Activated T-cell treated with anti-CD3 and anti-CD28 coated beads, Interleukin-2, amount 50 U/mL, for 4 hours (primary cell): ENCODE measurements around the gene FKBP1B. TPM values are rescaled to one million over a fixed set of nuclear protein-coding genes. Genes with fewer than 3 reads are reported as not detected.
"Not testable (repeated sequence)": the region's sequence is repeated elsewhere in the genome, so short reads cannot be mapped to it uniquely, and the experiment has no call there.

ENCODE experiments used
- ATAC-seq, 2 donors: fragments of 200-7000 bp; cut with Tn5 transposase; one replicate each; pipeline ENCODE4 v1.10.0; 2021
- DNase-seq: peaks from one replicate; pipeline ENCODE4 v3.0.0-alpha.2; 2020
- H3K27me3 Mint-ChIP-seq: one replicate; pipeline ENCODE4 v1.8.0; 2021; ENCODE audit warnings: low read depth, mixed read lengths
- H3K36me3 Mint-ChIP-seq: one replicate; pipeline ENCODE4 v1.8.0; 2022; ENCODE audit warnings: mixed read lengths; ENCODE audit not compliant: insufficient read depth
- H3K4me1 Mint-ChIP-seq: one replicate; pipeline ENCODE4 v1.8.0; 2021; ENCODE audit warnings: low read depth, mixed read lengths
- H3K4me3 Mint-ChIP-seq: one replicate; pipeline ENCODE4 v1.8.0; 2021; ENCODE audit warnings: mild to moderate bottlenecking, moderate library complexity, mixed read lengths
- H3K9me3 Mint-ChIP-seq: one replicate; pipeline ENCODE4 v1.8.0; 2021; ENCODE audit warnings: mixed read lengths
- total RNA-seq, 3 donors: library from RNA; stranded (reverse); gene quantifications; one replicate each; pipeline ENCODE4 v1.2.1, GENCODE V29; 2021

FKBP1B gene
- total RNA-seq, 3 donors from 2014 or later: 0.40 to 0.65 (median 0.63) TPM

GRCh38 chr2:24087032-24087431 lies 37.5 kb downstream of the FKBP1B start:
- H3K9me3 Mint-ChIP-seq: no peaks in the 10 kb centered on the region
- H3K36me3 Mint-ChIP-seq: peaks cover 2% of the 10 kb centered on the region
- no peaks in the 10 kb centered on the region for H3K27me3 Mint-ChIP-seq
- H3K4me1 Mint-ChIP-seq: peaks cover 14% of the 10 kb centered on the region
- ATAC-seq: no peak
- no peak overlapping the region for H3K4me3 Mint-ChIP-seq
- DNase-seq: no peak

- peaks cover 3% of the 10 kb centered on the region for H3K36me3 Mint-ChIP-seq
- no peak overlapping the region for H3K4me3 Mint-ChIP-seq
- no peaks in the 10 kb centered on the region for H3K9me3 Mint-ChIP-seq
- H3K27me3 Mint-ChIP-seq: no peaks in the 10 kb centered on the region
- ATAC-seq (no peak), DNase-seq (no peak)
- H3K4me1 Mint-ChIP-seq: peaks cover 10% of the 10 kb centered on the region
Observed at GRCh38 chr2:24088821-24089359, 39.3 kb downstream of the FKBP1B start.

- H3K4me3 Mint-ChIP-seq, H3K4me1 Mint-ChIP-seq, H3K9me3 Mint-ChIP-seq, ATAC-seq, DNase-seq, H3K27me3 Mint-ChIP-seq: not testable (repeated sequence)
- H3K36me3 Mint-ChIP-seq: peaks cover 15% of the 10 kb centered on the region
Observed at GRCh38 chr2:24093270-24093669, 43.7 kb downstream of the FKBP1B start.

- not testable (repeated sequence) for ATAC-seq, H3K27me3 Mint-ChIP-seq, H3K4me1 Mint-ChIP-seq, H3K9me3 Mint-ChIP-seq, H3K4me3 Mint-ChIP-seq, DNase-seq
- peaks cover 18% of the 10 kb centered on the region for H3K36me3 Mint-ChIP-seq
Observed at GRCh38 chr2:24095171-24095677, 45.7 kb downstream of the FKBP1B start.

- ATAC-seq, H3K4me3 Mint-ChIP-seq, H3K4me1 Mint-ChIP-seq, H3K27me3 Mint-ChIP-seq, DNase-seq, H3K9me3 Mint-ChIP-seq: not testable (repeated sequence)
- H3K36me3 Mint-ChIP-seq: peaks cover 24% of the 10 kb centered on the region
Observed at GRCh38 chr2:24100732-24101131, 51.2 kb downstream of the FKBP1B start.

GRCh38 chr2:24101992-24102391 lies 52.5 kb downstream of the FKBP1B start:
- Mint-ChIP-seq H3K36me3 (peaks cover 17% of the 10 kb centered on the region), H3K4me1 (no peaks in the 10 kb centered on the region), H3K27me3 (no peaks in the 10 kb centered on the region), H3K4me3 (no peak overlapping the region), H3K9me3 (peaks cover 14% of the 10 kb centered on the region)
- DNase-seq (no peak), ATAC-seq (no peak)

GRCh38 chr2:24102677-24103076 lies 53.1 kb downstream of the FKBP1B start:
- Mint-ChIP-seq H3K9me3 (peaks cover 20% of the 10 kb centered on the region), H3K4me1 (no peaks in the 10 kb centered on the region), H3K4me3 (no peak overlapping the region), H3K36me3 (peaks cover 17% of the 10 kb centered on the region), H3K27me3 (no peaks in the 10 kb centered on the region)
- DNase-seq: no peak
- no peak for ATAC-seq

GRCh38 chr2:24104110-24104650 lies 54.6 kb downstream of the FKBP1B start:
- ATAC-seq: no peak
- no peaks in the 10 kb centered on the region for H3K4me1 Mint-ChIP-seq
- H3K27me3 Mint-ChIP-seq: no peaks in the 10 kb centered on the region
- peaks cover 31% of the 10 kb centered on the region for H3K9me3 Mint-ChIP-seq
- DNase-seq: no peak
- H3K36me3 Mint-ChIP-seq: peaks cover 11% of the 10 kb centered on the region
- H3K4me3 Mint-ChIP-seq: no peak overlapping the region

- H3K4me3 Mint-ChIP-seq: no peak overlapping the region
- no peak for ATAC-seq
- H3K9me3 Mint-ChIP-seq: peaks cover 38% of the 10 kb centered on the region
- peaks cover 9% of the 10 kb centered on the region for H3K36me3 Mint-ChIP-seq
- no peaks in the 10 kb centered on the region for H3K27me3 Mint-ChIP-seq
- DNase-seq: no peak
- H3K4me1 Mint-ChIP-seq: no peaks in the 10 kb centered on the region
Observed at GRCh38 chr2:24104906-24105305, 55.4 kb downstream of the FKBP1B start.

GRCh38 chr2:24105816-24106215 lies 56.3 kb downstream of the FKBP1B start:
- DNase-seq (no peak), ATAC-seq (no peak)
- Mint-ChIP-seq H3K4me3 (no peak overlapping the region), H3K36me3 (peaks cover 6% of the 10 kb centered on the region), H3K27me3 (no peaks in the 10 kb centered on the region), H3K4me1 (no peaks in the 10 kb centered on the region), H3K9me3 (peaks cover 39% of the 10 kb centered on the region)

- no peaks in the 10 kb centered on the region for H3K4me1 Mint-ChIP-seq
Observed at GRCh38 chr2:24106786-24107185, 57.2 kb downstream of the FKBP1B start.

GRCh38 chr2:24107336-24107735 lies 57.8 kb downstream of the FKBP1B start:
- ATAC-seq (no peak), DNase-seq (no peak)
- Mint-ChIP-seq H3K36me3 (peaks cover 6% of the 10 kb centered on the region), H3K27me3 (no peaks in the 10 kb centered on the region), H3K4me3 (no peak overlapping the region), H3K4me1 (no peaks in the 10 kb centered on the region), H3K9me3 (peaks cover 39% of the 10 kb centered on the region)

More at GRCh38 chr2:24106786-24107185, 57.2 kb downstream of the FKBP1B start:
- Mint-ChIP-seq H3K4me3 (no peak overlapping the region), H3K9me3 (peaks cover 39% of the 10 kb centered on the region), H3K36me3 (peaks cover 6% of the 10 kb centered on the region), H3K27me3 (no peaks in the 10 kb centered on the region)
- DNase-seq (no peak), ATAC-seq (no peak)

- ATAC-seq, H3K4me1 Mint-ChIP-seq, H3K27me3 Mint-ChIP-seq, H3K4me3 Mint-ChIP-seq, H3K36me3 Mint-ChIP-seq, DNase-seq: not testable (repeated sequence)
- peaks cover 39% of the 10 kb centered on the region for H3K9me3 Mint-ChIP-seq
Observed at GRCh38 chr2:24109431-24109830, 59.9 kb downstream of the FKBP1B start.

- Mint-ChIP-seq H3K27me3 (no peaks in the 10 kb centered on the region), H3K4me1 (no peaks in the 10 kb centered on the region), H3K36me3 (peaks cover 6% of the 10 kb centered on the region), H3K4me3 (no peak overlapping the region), H3K9me3 (peaks cover 32% of the 10 kb centered on the region)
- DNase-seq: no peak
- ATAC-seq: no peak
Observed at GRCh38 chr2:24110660-24111303, 61.2 kb downstream of the FKBP1B start.

GRCh38 chr2:24111407-24111901 lies 61.9 kb downstream of the FKBP1B start:
- DNase-seq (no peak), ATAC-seq (no peak)
- no peak overlapping the region for H3K4me3 Mint-ChIP-seq
- H3K9me3 Mint-ChIP-seq: peaks cover 30% of the 10 kb centered on the region
- H3K4me1 Mint-ChIP-seq: no peaks in the 10 kb centered on the region
- H3K36me3 Mint-ChIP-seq: peaks cover 6% of the 10 kb centered on the region
- no peaks in the 10 kb centered on the region for H3K27me3 Mint-ChIP-seq
